GM21526 (cell line): ENCODE data around the gene GPR45.

Source experiments
- ATAC-seq: cut with Tn5 transposase; IDR thresholded peaks from one replicate; pipeline ENCODE4 v1.9.1; 2021; ENCODE audit warnings: moderate library complexity; ENCODE audit not compliant: unreplicated experiment, low FRiP score

The GPR45 gene, protein sequence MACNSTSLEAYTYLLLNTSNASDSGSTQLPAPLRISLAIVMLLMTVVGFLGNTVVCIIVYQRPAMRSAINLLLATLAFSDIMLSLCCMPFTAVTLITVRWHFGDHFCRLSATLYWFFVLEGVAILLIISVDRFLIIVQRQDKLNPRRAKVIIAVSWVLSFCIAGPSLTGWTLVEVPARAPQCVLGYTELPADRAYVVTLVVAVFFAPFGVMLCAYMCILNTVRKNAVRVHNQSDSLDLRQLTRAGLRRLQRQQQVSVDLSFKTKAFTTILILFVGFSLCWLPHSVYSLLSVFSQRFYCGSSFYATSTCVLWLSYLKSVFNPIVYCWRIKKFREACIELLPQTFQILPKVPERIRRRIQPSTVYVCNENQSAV

GRCh38 chr2:105241443-105241842 is at the start of gene GPR45:
GPR45 (plus strand) TSS chr2:105241743; CDS start chr2:105241859, 116 bp downstream.
- no peak for ATAC-seq

DNA sequence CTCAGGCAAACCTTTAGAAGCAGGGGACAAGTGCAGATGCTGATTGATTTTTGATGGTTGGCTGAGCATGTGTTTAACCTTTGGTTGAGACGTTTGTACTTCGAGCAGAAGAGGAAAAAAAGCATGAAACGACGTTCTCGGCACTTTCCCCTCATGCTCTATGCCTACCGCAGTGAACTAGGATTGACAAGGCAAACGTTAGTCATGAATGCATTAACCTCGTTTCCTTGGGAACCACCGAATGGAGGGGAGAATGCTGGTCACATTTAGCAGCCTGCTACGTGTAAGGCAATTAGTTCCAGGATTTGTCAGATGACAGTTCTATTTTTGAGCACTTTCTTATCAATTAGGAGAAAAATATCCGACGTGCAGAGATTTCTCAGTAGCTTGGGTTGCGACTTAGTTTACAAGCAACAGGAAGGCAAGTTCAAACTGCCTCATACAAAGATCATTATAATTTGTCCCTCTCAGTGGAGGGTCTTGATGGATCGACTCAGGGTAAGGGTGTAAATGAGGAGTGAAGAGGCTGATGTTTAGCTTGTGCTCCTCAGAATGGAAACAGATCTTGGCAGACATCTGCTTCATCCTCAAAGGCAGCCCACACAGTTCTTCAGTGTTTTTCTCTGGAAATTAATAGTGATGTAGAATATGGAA is 47.4 kb upstream of the GPR45 start:
- ATAC-seq = no peak

GRCh38 chr2:105196651-105197050 is 44.9 kb upstream of the GPR45 start:
- ATAC-seq = no peak

DNA sequence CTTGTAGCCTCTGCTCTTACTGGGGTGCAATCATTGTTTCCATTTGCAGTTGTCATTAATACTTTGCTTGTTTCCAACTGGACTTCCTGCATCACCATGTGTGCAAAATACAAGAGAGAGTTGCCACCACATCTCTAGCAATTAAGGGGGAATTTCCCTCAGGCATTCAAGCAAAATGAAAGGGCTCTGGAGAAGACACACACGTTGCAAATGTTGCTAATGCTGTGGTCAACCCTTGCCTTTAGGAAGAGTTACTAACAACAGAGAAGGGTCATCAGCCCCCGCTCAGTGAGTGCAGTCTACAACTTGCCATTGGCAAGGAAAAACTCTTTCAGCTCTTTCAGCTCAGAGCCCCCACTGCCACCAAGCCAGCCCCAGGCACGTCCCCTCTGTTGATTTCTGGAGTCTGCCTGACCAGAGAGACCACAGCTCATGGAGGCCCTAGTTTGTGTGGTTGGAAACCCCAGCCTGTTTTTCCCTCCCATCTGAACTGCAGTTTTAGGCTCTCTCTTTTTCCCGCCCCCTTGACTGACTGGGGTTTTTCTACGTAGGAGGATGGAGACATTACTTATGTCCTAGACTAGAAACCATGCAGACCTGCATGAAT is 25.9 kb upstream of the GPR45 start:
- no peak for ATAC-seq

- ATAC-seq = no peak
Observed at GRCh38 chr2:105220604-105221003, 20.9 kb upstream of the GPR45 start.

DNA sequence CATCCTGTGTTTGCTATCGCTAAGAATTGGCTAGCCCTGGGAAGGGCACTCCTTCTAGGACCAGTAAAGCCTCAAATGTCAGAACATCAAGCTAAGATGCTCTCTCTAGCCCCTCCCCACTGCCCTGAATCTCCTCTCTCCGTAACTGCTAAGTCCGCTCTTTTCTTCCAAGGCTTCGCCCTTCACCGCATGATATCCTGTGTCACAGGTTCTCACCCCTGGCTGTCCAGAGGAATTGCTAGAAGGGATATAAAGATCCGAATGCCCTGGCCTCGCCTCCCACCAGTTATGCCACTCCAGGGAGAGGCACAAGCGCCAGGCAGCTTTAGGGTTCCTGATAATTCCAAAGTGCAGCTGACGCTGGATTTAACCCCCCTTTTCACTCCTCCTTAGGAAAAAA is 17.1 kb upstream of the GPR45 start:
- ATAC-seq = no peak

DNA sequence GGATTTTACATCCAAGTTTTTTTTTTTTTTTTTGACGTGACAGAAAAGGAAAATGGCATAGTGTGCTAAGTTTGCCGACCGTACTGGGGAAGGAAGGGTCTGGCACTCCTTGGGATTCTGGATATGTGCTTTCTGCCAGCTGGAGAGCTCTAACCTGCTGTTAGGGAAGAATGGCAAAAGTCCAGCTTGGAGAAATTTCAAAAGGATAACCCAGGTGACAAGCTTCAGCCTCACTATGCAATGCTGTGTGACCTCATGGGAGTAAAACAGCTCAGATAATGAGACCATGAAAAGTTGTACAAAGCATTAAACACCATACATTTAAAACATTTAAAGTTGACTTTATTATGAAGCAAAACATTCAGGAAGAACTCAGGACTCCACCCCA is 10.3 kb upstream of the GPR45 start:
- ATAC-seq = no peak

GRCh38 chr2:105235388-105236059 is 6.0 kb upstream of the GPR45 start:
- peak; percentile 60 for ATAC-seq

DNA sequence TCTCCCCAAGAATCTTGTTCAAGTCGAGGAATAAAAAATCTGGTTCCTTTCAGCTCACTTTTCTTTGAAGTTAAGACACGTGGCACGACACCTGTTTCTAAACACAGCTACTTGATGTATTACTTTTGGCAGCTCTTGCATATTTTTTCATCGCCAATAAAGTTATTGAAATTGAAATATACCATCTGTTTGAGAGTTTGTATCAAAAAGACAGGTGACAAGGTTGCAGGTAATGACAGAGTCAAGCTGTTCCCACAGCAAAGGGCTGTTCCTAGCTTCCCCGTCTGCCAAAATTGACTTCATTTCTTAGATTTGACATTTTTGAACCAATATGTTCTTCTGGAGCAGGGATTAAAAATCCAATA is 5.5 kb upstream of the GPR45 start:
- ATAC-seq = no peak

GRCh38 chr2:105237045-105237765 is 4.3 kb upstream of the GPR45 start:
- no peak for ATAC-seq

DNA sequence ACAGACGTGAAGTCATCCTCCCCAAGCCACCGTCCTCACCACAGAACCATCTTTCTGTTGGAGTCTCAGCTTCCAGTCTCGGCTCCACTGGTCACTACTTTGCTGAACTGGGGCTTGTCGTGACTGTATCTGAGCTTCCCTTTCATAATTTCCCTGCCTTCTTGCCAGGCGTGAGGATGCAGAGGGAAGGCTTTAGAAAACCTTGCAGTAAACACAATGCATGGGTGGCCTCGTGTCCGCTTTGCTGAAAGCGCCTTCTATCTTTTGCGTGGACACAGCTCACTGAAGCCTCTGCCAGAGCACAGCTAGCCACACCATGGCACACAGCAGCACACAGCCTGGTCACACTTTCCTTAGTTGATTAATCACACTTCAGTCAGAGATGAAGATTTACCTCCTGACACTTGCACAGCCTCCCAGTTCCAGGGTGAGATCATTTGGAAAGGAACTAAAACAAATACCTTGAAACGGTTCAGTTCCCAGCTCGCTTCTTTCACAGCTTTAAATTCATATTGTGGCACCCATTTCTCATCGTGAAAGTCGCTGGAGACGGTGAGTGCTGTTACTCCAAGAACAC is 2.8 kb upstream of the GPR45 start:
- no peak for ATAC-seq

GRCh38 chr2:105239924-105240323 is 1.6 kb upstream of the GPR45 start:
- ATAC-seq = no peak

- ATAC-seq = no peak
Observed at GRCh38 chr2:105242286-105242993, 897 bp downstream of the GPR45 start.

GRCh38 chr2:105243961-105244360 is 2.4 kb downstream of the GPR45 start:
- no peak for ATAC-seq

DNA sequence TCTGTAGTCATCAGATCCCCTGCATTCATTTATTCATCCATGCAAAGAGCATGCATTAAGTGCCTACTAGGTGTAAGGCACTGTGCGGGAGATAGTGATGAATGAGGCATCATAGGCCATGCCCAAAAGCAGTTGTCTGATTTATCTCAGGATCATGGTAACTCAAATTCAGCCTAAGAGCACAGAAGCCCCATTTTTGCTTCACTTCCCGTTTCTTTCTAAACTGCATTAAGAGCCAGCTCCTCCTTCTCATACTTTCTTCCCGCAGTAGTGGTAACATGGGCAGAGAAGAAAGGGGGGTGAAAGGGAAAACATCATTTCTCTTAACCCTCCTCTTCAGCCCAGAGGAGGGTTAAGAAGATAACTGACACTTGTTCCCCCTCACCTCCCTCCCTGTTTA is 2.9 kb downstream of the GPR45 start:
- ATAC-seq = no peak

DNA sequence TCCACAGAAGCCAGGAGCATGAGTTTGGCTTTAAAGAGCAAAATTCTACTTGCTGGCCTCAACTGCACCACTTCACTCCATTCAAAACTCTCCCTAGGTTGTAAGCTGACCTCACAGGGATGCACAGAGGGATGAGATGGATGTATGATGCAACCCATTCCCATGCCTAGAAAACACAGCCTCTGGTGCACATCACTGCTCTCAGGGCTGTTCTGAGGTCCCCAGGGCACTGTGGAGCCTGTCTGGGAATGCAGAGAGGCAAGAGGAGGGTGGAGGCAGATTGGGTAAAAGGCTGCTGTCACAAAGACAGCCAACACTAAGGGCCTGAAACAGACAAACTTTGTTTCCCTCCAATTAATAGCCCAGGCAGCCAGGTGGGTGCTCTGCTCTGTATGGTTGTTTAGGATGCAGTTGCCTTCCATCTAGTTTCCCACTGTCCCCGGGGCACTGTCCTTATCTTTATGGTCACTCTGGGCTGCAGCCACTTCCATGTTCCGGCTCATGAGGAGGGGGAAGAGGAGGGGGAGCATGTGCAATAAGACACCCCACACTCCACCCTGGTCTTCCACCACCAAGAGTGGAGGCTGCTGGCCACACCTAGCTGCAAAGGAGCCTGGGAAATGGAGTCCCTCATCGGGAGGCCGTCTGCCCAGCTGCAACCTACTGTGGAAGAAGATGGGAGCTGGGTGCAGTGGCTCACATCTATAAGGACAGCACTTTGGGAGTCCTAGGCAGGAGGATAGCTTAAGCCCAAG is 7.0 kb downstream of the GPR45 start:
- no peak for ATAC-seq

GRCh38 chr2:105249181-105249580 is 7.6 kb downstream of the GPR45 start:
- ATAC-seq = no peak

GRCh38 chr2:105249891-105250290 is 8.3 kb downstream of the GPR45 start:
- ATAC-seq = no peak
